ENCODE results near the gene GJC1. TPM values are rescaled to one million over a fixed set of nuclear protein-coding genes. Genes with fewer than 3 reads are reported as not detected.

The GJC1 gene
- total and polyA plus RNA-seq, 9 of the 15 experiments (the other 6 are each of a cell fraction or from before 2014, with no cell fraction given), result 0.04 to 1.4 (median 0.18) TPM; not detected in 1

GRCh38 chr17:44775136-44775837, 54.8 kb downstream of the GJC1 start (continued):
- TF ChIP-seq HINFP (tag; conservative IDR thresholded peaks at IDR 0.05; ENCODE audit: low read depth), result no peak
- TF ChIP-seq MCM3 (IDR thresholded peaks at IDR 0.05), result no peak
- TF ChIP-seq RB1 (IDR thresholded peaks at IDR 0.05; ENCODE audit: low read depth), result peak; percentile 8; the same call in 1 of the 2 replicates
- peak; percentile 91 for TF ChIP-seq CREB1 (IDR thresholded peaks at IDR 0.05)
- TF ChIP-seq CREB1 (CRISPR knock-in tag; IDR thresholded peaks at IDR 0.05), result peak; percentile 80
- no peak for TF ChIP-seq U2AF2 (optimal IDR thresholded peaks at IDR 0.05; ENCODE audit: low read depth, low read length)
- no peak for TF ChIP-seq ZKSCAN1 (IDR thresholded peaks at IDR 0.05; ENCODE audit: low read depth, low read length)
- no peak for TF ChIP-seq ZNF133 (CRISPR knock-in tag; IDR thresholded peaks at IDR 0.05)
- no peak for TF ChIP-seq HNRNPK (IDR thresholded peaks at IDR 0.05; ENCODE audit: low read depth, low read length, poor library complexity, severe bottlenecking)
- no peak for TF ChIP-seq PATZ1 (CRISPR knock-in tag; IDR thresholded peaks at IDR 0.05; ENCODE audit: borderline replicate concordance)
- TF ChIP-seq NBN (IDR thresholded peaks at IDR 0.05; ENCODE audit: low read depth), result no peak
- TF ChIP-seq POLR2H (tag; IDR thresholded peaks at IDR 0.05; ENCODE audit: low read depth), result no peak
- no peak for TF ChIP-seq NFE2 (IDR thresholded peaks at IDR 0.05; ENCODE audit: low read depth)
- 0 out of 2 replicates have a peak, but pooled peaks have one; percentile 30 for TF ChIP-seq SPI1 (IDR thresholded peaks at IDR 0.05; ENCODE audit: borderline replicate concordance, low read depth, low read length)
- TF ChIP-seq ZC3H4 (CRISPR knock-in tag; IDR thresholded peaks at IDR 0.05; ENCODE audit: borderline replicate concordance), result peak; percentile 28; the same call in 1 of the 2 replicates
- TF ChIP-seq CHCHD3 (CRISPR knock-in tag; IDR thresholded peaks at IDR 0.05), result no peak
- no peak for TF ChIP-seq TAF15 (IDR thresholded peaks at IDR 0.05; ENCODE audit: low read depth, low read length)
- no peak for TF ChIP-seq ZFX (CRISPR knock-in tag; IDR thresholded peaks at IDR 0.05)
- TF ChIP-seq ZNF146 (CRISPR knock-in tag; IDR thresholded peaks at IDR 0.05; ENCODE audit: unreplicated experiment), result no peak
- TF ChIP-seq NR2C2 (CRISPR knock-in tag; IDR thresholded peaks at IDR 0.05), result no peak
- TF ChIP-seq NR2C2 (tag; IDR thresholded peaks at IDR 0.05), result no peak
- TF ChIP-seq ZNF165 (CRISPR knock-in tag; IDR thresholded peaks at IDR 0.05; ENCODE audit: borderline replicate concordance), result no peak
- 0 out of 2 replicates have a peak, but pooled peaks have one; percentile 49 for TF ChIP-seq ZNF282 (CRISPR knock-in tag; IDR thresholded peaks at IDR 0.05)
- TF ChIP-seq E2F6 (IDR thresholded peaks at IDR 0.05; ENCODE audit: borderline replicate concordance in 1 of 2, extremely low read depth in 1 of 2, insufficient read depth in 1 of 2, insufficient read length in 1 of 2, low read depth in 1 of 2, low read length in 1 of 2, poor library complexity in 1 of 2, severe bottlenecking in 1 of 2), result peak; percentile 61 to 67
- TF ChIP-seq TCF7L2 (IDR thresholded peaks at IDR 0.05; ENCODE audit: low read depth, low read length), result no peak
- no peak for TF ChIP-seq ZNF561 (CRISPR knock-in tag; conservative IDR thresholded peaks at IDR 0.05)
